ENCODE data around the gene ALAS1. TPM values are rescaled to one million over a fixed set of nuclear protein-coding genes. Genes with fewer than 3 reads are reported as not detected.
A peak's percentile ranks its signal among the peaks of the same experiment; 100 is the strongest.
"Not testable (repeated sequence)": the region's sequence is repeated elsewhere in the genome, so short reads cannot be mapped to it uniquely, and the experiment has no call there.

Gene ALAS1
- total RNA-seq, 3 donors from 2014 or later: 67.2 to 103 (median 94.6) TPM

DNA sequence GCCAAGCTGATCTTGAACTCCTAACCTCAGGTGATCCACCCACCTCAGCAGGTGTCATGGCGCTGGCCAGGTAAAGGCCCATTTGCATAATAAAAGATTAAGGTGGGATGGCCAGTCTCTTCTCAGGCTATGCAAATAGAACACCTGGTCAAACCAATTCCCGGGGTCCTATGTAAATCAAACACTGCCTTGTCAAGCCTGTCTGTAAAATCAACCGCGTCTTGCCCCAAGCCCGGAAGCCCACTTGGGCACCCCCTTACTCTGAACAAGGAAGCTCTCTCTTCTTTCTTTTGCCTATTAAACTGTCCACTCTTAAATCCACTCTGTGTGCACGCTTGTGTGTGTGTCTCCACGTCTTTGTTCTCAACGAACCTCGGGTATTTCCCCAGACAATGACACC, 30.7 kb upstream of the ALAS1 start:
- Histone ChIP-seq H3K36me3 (ENCODE audit: low read depth) (no peaks in the 10 kb centered on the region), H3K9me3 (no peaks in the 10 kb centered on the region), H3K4me3 (no peak overlapping the region), H3K4me1 (ENCODE audit: low read depth) (no peaks in the 10 kb centered on the region)
- no peak for ATAC-seq
- TF ChIP-seq, protein P1, sequence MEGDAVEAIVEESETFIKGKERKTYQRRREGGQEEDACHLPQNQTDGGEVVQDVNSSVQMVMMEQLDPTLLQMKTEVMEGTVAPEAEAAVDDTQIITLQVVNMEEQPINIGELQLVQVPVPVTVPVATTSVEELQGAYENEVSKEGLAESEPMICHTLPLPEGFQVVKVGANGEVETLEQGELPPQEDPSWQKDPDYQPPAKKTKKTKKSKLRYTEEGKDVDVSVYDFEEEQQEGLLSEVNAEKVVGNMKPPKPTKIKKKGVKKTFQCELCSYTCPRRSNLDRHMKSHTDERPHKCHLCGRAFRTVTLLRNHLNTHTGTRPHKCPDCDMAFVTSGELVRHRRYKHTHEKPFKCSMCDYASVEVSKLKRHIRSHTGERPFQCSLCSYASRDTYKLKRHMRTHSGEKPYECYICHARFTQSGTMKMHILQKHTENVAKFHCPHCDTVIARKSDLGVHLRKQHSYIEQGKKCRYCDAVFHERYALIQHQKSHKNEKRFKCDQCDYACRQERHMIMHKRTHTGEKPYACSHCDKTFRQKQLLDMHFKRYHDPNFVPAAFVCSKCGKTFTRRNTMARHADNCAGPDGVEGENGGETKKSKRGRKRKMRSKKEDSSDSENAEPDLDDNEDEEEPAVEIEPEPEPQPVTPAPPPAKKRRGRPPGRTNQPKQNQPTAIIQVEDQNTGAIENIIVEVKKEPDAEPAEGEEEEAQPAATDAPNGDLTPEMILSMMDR (IDR thresholded peaks at IDR 0.05): no peak
- intact Hi-C loops (cut with DNase I, micrococcal nuclease): no loop called here
- no peak for DNase-seq

DNA sequence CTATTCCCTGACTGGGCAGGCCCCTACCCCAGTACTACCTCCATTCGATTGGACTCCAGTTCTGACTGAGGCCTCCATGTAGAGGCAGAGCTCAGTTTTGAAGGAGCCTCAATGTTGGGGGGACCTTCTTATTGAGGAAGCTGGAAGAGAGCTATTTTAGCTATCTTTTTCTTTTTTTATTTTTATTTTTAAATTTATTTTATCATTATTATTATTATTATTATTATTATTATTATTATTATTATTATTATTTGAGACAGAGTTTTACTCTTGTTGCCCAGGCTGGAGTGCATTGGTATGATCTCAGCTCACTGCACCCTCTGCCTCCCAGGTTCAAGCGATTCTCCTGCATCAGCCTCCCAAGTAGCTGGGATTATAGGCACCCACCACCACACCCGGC, 27.7 kb upstream of the ALAS1 start:
- H3K9me3 ChIP-seq; H3K36me3 ChIP-seq (ENCODE audit: low read depth); DNase-seq; H3K4me3 ChIP-seq; ATAC-seq; intact Hi-C loops (cut with DNase I, micrococcal nuclease); H3K4me1 ChIP-seq (ENCODE audit: low read depth): not testable (repeated sequence)

DNA sequence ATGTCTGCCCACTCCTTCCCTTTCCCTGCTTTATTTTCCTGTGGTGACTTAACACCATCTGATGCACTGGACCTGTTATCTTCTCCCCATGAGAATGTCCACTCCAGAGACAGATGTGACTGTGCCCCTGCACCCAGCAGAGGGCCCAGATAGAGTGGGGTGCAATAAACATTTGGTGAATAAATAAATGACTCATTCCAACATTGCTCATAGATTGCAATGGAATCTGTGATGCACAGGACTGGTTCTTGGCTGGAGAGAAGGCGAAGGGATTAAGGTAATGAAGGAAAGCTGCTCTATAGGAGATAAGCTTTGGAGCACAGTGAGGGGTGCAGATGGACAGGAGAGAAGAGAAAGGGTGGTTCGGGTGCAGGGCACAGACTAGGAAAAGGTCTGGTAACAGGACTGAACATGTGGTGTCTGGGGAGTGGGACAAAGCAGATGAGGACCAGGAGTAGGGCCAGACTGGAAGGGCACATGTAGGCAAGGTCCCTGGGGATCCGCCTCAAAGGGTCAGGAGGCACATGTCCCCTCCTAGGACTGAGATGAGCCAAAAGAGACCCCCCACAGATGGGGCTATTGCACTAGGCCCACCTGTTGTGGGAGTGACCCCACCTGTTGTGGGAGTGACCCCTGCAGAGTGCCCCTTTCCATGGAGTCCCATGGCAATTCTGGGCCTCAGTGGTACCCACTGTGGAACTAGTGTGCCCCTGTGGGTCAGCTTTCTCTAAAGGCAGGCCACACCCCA, 26.3 kb upstream of the ALAS1 start:
- intact Hi-C loops (cut with DNase I, micrococcal nuclease): no loop called here
- DNase-seq (no peak), ATAC-seq (peak; percentile 63)
- Histone ChIP-seq H3K4me3 (no peak overlapping the region), H3K36me3 (ENCODE audit: low read depth) (no peaks in the 10 kb centered on the region), H3K4me1 (ENCODE audit: low read depth) (no peaks in the 10 kb centered on the region), H3K9me3 (no peaks in the 10 kb centered on the region)
- TF ChIP-seq, protein P1 (IDR thresholded peaks at IDR 0.05): no peak

DNA sequence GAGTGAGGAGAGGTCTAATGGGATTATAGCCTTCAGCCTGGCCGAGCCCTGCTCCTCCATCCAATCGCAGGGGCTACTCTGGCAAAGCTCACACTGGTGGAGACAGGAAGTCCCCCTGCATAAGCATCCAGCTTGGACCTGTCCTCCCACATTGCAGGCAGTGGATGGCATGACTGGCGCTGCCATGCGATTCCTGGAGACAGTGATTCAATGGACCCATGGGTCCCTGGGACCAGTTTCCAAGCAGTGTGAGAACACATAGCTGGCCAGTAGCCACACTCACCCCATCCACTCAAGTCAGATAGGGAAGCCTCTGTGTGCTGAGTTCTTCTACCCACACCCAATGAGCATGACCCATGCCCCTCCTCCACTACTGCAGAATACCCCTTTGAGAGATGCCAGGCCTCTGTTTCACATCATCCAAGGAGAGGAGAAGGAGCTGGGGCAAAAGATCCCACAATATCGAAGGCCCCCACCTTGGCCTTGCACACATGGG, 25.6 kb upstream of the ALAS1 start:
- H3K9me3 ChIP-seq: no peaks in the 10 kb centered on the region
- no peak overlapping the region for H3K4me3 ChIP-seq
- intact Hi-C loops (cut with DNase I, micrococcal nuclease): no loop called here
- H3K4me1 ChIP-seq (ENCODE audit: low read depth): no peaks in the 10 kb centered on the region
- DNase-seq: no peak
- TF ChIP-seq, protein P1 (IDR thresholded peaks at IDR 0.05): no peak
- H3K36me3 ChIP-seq (ENCODE audit: low read depth): no peaks in the 10 kb centered on the region
- no peak for ATAC-seq

DNA sequence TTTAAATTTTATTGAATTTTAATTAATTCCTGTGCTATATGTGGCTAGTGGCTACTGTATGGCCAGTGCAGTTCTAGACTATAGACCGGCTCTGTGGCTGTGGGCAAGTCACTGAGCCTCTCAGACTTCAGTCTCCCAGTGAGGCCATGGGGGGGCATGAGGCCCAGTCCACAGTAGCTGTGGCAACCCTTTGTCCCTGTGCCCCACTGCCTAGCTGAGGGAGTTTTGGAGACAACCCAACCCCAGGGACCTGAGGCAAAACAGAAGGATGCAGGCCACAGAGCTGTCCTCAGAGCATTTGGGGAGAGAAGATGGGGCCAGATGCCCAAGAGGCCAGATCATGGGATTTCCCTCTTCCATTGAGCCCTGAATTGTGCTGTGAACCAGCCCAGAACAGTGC, 24.9 kb upstream of the ALAS1 start:
- DNase-seq (no peak), ATAC-seq (no peak)
- H3K9me3 ChIP-seq: no peaks in the 10 kb centered on the region
- intact Hi-C loops (cut with DNase I, micrococcal nuclease): no loop called here
- no peaks in the 10 kb centered on the region for H3K4me1 ChIP-seq (ENCODE audit: low read depth)
- no peaks in the 10 kb centered on the region for H3K36me3 ChIP-seq (ENCODE audit: low read depth)
- TF ChIP-seq, protein P1 (IDR thresholded peaks at IDR 0.05): no peak
- H3K4me3 ChIP-seq: no peak overlapping the region

DNA sequence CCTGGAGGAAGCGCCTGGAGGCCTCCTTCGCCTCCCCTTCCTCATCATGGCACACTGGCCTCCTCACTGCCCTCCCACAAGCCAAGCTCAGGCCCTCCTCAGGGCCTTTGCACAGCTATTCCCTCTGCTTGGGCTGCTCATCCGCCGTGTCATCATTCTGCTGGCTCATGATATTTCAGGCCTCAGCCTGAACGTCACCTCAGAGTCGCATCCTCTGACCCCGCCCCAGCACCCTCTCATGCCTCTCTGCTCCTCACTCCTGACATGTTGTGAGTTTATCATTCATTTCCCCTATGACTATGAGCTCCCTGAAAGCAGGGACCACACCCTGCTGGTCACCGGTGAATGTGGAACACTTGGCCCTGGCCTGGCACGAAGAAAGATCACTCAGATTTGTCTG, 23.1 kb upstream of the ALAS1 start:
- intact Hi-C loops (cut with DNase I, micrococcal nuclease): no loop called here
- Histone ChIP-seq H3K4me3 (no peak overlapping the region), H3K36me3 (ENCODE audit: low read depth) (no peaks in the 10 kb centered on the region), H3K9me3 (no peaks in the 10 kb centered on the region), H3K4me1 (ENCODE audit: low read depth) (no peaks in the 10 kb centered on the region)
- ATAC-seq (peak; percentile 18), DNase-seq (no peak)
- TF ChIP-seq, protein P1 (IDR thresholded peaks at IDR 0.05): no peak

Data from mucosa of descending colon (tissue), 3 donors.